Activated naive CD8-positive, alpha-beta T cell treated with anti-CD3 and anti-CD28 coated beads for 36 hours (primary cell): ENCODE data around the gene CRISPLD2. TPM values are rescaled to one million over a fixed set of nuclear protein-coding genes. Genes with fewer than 3 reads are reported as not detected.

Experiments used
- DNase-seq: peaks from one replicate; pipeline ENCODE4 v3.0.0; 2021
- H3K27ac Mint-ChIP-seq: one replicate; pipeline ENCODE4 v1.8.0; 2022; ENCODE audit warnings: mild to moderate bottlenecking, moderate library complexity, mixed read lengths
- H3K27me3 Mint-ChIP-seq: one replicate; pipeline ENCODE4 v1.8.0; 2022; ENCODE audit warnings: mild to moderate bottlenecking, mixed read lengths
- H3K36me3 Mint-ChIP-seq: one replicate; pipeline ENCODE4 v1.8.0; 2021; ENCODE audit warnings: mild to moderate bottlenecking, mixed read lengths
- H3K4me1 Mint-ChIP-seq: one replicate; pipeline ENCODE4 v1.8.0; 2021; ENCODE audit warnings: mixed read lengths
- H3K4me3 Mint-ChIP-seq: one replicate; pipeline ENCODE4 v1.8.0; 2022; ENCODE audit warnings: mild to moderate bottlenecking, moderate library complexity, mixed read lengths
- H3K9me3 Mint-ChIP-seq: one replicate; pipeline ENCODE4 v1.8.0; 2022; ENCODE audit warnings: mixed read lengths
- total RNA-seq, 2 experiments: library from RNA; stranded (reverse); gene quantifications; one replicate each; pipeline ENCODE4 v1.2.3, GENCODE V29; 2021

The CRISPLD2 gene
- total RNA-seq, 2 experiments from 2014 or later, result not detected

DNA sequence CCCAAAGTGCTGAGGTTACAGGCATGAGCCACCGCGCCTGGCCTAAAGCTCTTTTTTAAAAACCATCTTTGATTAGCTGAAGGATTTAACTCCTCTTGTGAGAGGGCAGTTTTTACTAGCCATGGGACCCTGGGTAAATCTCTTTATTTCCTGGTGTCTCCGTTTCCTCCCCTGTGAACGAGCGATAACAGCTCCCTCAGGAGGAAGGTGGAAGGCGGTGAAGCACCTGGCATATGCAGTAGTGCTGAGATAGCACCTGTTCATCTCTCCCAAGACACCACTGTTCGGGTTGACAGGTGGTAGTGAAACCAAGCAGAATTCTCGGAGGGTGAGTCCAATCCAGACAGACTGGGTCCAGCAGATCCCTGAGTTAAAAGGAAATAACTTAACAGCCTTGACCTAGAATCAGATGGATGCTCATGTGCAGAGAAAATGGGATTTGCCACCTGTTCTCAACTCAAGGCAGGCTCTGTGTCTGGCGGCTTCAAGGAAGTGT, 86.2 kb downstream of the CRISPLD2 start:
- Mint-ChIP-seq H3K27ac (no peak overlapping the region), H3K27me3 (peaks cover 2% of the 10 kb centered on the region), H3K9me3 (no peaks in the 10 kb centered on the region), H3K4me3 (no peak overlapping the region), H3K4me1 (peaks cover 6% of the 10 kb centered on the region), H3K36me3 (no peaks in the 10 kb centered on the region)
- no peak for DNase-seq

DNA sequence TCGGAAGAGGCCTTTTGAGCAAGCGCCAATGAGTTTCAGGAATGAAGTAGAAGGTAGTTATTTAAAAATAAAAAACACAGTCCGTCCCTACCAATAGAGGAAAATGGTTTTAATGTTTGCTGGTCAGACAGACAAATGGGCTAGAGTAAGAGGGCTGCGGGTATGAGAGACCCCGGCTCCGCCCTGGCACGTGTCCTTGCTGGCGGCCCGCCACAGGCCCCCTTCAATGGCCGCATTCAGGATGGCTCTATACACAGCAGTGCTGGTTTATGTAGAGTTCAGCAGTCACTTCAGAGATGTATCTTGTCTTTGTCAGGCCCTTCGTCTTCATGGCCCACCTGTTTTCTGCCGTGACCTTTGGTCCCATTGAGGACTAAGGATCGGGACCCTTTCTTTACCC, 87.3 kb downstream of the CRISPLD2 start:
- H3K27ac Mint-ChIP-seq, result no peak overlapping the region
- DNase-seq, result no peak
- H3K36me3 Mint-ChIP-seq, result no peaks in the 10 kb centered on the region
- no peak overlapping the region for H3K4me3 Mint-ChIP-seq
- H3K27me3 Mint-ChIP-seq, result no peaks in the 10 kb centered on the region
- H3K4me1 Mint-ChIP-seq, result peaks cover 6% of the 10 kb centered on the region
- no peaks in the 10 kb centered on the region for H3K9me3 Mint-ChIP-seq

DNA sequence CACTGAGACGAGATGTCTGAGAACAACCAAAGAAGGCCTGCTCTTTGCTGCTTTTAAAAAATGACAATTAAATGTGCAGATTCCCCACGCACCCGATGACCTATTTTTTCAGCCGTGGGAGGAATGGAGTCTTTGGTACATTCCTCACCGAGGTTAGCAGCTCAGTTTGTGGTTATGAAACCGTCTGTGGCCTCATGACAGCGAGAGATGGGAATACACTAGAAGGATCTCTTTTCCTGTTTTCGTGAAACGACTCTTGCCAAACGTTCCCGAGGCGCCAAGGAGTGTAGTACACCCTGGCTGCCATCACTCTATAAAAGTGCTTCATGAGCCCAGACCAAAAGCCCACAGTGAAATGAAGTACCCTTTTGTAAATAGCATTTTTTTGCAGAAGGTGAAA, 87.8 kb downstream of the CRISPLD2 start:
- Mint-ChIP-seq H3K9me3 (no peaks in the 10 kb centered on the region), H3K36me3 (no peaks in the 10 kb centered on the region), H3K4me3 (no peak overlapping the region), H3K4me1 (peaks cover 6% of the 10 kb centered on the region), H3K27me3 (peaks cover under 1% of the 10 kb centered on the region), H3K27ac (no peak overlapping the region)
- DNase-seq, result no peak

DNA sequence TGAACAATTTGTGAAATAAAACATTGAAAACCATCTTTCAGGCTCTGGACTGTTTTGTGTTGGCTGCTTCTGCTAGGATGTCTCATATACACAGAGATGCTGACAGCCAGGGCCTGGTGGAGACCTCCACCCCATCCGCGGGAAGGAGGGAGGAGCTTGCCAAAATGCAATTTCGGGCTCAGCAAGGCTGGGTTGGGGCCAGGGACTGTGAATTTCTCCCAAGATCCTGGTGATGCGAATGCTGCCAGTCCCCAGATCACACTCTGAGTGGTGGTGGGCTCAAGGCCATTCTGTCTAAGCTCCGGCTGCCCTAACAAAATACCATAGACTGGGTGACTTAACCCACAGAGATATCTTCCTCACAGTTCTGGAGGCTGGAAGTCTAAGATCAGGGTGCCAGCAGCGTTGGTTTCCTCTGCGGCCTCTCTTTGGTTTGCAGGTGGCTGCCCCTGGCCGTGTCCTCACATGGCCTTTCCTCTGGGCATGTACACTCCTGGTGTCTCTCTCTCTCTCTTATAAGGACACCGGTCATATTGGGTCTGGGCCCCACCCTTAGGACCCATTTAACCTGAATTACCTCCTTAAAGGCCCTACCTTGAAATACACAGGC, 89.8 kb downstream of the CRISPLD2 start:
- Mint-ChIP-seq H3K4me1 (peaks cover 6% of the 10 kb centered on the region), H3K27ac (no peak overlapping the region), H3K36me3 (no peaks in the 10 kb centered on the region), H3K27me3 (peaks cover 6% of the 10 kb centered on the region), H3K4me3 (no peak overlapping the region), H3K9me3 (no peaks in the 10 kb centered on the region)
- DNase-seq, result no peak

DNA sequence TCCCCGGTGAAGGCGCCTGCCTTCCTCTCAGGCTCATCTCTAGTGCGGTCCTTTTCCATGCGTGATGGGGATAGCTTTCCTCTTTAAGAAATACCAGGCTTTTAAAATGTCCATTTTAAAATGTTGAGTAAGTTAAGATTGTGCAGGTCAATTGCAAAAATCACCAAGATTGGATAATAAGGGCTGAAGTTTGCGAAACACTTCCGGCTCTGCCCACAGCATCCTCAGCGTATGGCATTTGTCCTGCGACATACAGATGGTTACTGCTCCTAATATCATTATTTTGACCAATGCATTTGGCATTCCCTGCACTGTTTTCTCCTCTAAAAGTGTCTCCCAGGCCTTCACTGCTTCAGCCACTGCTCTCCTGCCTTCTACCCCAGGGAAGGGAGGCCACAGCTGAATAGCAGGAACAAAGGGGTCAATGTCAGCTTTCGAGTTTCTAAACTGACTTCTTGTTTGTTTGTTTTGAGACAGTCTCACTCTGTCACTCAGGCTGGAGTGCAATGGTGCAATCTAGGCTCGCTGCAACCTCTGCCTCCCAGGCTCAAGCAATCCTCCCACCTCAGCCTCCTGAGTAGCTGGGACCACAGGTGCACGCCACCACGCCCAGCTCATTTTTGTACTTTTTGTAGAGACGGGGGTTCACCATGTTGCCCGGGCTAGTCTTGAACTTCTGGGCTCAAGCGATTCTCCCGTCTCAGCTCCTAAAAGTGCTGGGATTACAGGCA, 91.9 kb downstream of the CRISPLD2 start:
- Mint-ChIP-seq H3K27me3 (peaks cover 20% of the 10 kb centered on the region), H3K27ac (no peak overlapping the region)

DNA sequence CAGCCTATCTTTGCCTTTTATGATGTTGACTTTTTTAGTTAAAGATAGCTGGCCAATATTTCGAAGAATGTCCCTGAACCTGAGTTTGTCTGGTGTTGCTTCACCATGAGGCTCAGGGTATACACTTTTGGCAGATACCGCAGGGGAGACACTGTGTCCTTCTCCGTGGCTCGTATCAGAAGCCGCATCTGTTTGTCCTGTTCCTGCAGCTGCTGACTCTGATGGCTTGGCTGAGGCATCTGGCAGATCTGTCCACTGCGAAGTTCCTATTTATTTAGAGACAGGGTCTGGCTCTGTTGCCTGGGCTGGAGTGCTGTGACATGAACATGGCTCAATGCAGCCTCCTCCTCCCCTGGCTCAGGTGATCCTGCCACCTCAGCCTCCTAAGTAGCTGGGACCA, 93.5 kb downstream of the CRISPLD2 start:
- DNase-seq, result no peak
- peaks cover 30% of the 10 kb centered on the region for H3K27me3 Mint-ChIP-seq
- H3K4me3 Mint-ChIP-seq, result no peak overlapping the region
- H3K27ac Mint-ChIP-seq, result no peak overlapping the region
- H3K9me3 Mint-ChIP-seq, result no peaks in the 10 kb centered on the region
- H3K4me1 Mint-ChIP-seq, result no peaks in the 10 kb centered on the region
- no peaks in the 10 kb centered on the region for H3K36me3 Mint-ChIP-seq

More for the DNA sequence above, 91.9 kb downstream of the CRISPLD2 start:
- Mint-ChIP-seq H3K4me3 (no peak overlapping the region), H3K9me3 (no peaks in the 10 kb centered on the region), H3K36me3 (no peaks in the 10 kb centered on the region), H3K4me1 (peaks cover 6% of the 10 kb centered on the region)
- no peak for DNase-seq

DNA sequence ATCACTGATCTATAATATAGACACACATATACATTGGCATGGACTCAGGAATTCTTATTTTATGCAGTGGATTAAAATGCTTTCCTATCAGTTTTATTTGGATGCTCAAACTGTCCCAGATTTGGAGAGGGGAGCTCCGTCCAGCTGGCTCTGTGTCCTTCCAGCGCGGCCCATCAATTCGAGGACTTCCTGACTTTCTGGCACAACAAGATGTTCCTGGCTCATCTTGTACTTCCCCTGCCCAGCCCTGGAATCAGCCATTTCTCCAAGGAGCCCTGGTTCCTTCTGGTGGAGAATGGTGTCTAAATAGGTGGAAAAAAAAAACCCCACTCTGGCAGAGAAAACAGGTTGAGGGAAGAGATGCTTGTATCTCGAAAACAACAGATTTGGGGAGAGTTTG, 94.5 kb downstream of the CRISPLD2 start:
- no peak overlapping the region for H3K4me3 Mint-ChIP-seq
- no peak overlapping the region for H3K27ac Mint-ChIP-seq
- no peaks in the 10 kb centered on the region for H3K9me3 Mint-ChIP-seq
- no peaks in the 10 kb centered on the region for H3K4me1 Mint-ChIP-seq
- H3K27me3 Mint-ChIP-seq, result peaks cover 35% of the 10 kb centered on the region
- H3K36me3 Mint-ChIP-seq, result no peaks in the 10 kb centered on the region
- DNase-seq, result no peak

DNA sequence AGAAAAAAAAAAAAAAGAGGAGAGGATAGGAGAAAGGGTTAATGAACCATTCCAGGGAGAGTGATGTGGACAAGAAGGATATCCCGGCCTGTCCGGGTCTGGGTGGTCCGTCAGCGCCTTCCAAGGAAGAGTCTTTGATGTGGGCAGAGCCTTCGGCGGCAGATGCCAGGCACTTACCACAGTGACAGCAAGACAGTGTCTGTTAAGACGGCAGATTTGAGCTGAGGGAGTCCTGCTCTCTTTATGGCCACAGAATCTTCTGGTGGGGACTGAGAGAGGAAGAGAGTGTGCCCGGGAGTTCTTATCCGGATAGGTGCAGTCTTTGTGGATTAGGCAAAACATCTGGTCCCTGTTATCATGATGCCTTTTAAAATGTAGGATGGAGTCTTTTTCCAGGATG, 96.4 kb downstream of the CRISPLD2 start:
- Mint-ChIP-seq H3K4me1 (no peaks in the 10 kb centered on the region), H3K27me3 (peaks cover 35% of the 10 kb centered on the region), H3K9me3 (no peaks in the 10 kb centered on the region), H3K36me3 (no peaks in the 10 kb centered on the region), H3K27ac (no peak overlapping the region), H3K4me3 (no peak overlapping the region)
- DNase-seq, result no peak

DNA sequence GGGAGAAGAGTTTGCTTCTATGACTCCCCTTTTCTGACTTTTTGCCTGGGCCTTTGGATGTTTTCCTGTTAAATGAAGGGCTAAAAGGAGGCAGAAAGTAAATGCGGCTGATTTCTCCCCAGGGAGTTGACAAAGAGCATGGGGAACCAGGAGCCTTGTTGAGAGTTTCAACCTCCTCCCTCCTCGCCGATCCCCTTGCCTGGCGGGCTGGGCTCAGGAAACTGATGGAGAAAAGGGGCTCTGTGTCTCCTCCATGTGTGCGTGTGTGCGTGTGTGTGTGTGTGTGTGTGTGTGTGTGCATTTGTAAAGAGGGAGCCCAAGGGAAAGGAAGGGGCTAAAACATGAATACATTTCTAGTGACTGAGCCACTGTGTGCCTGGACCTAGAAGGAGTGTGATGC, 97.1 kb downstream of the CRISPLD2 start:
- peaks cover 35% of the 10 kb centered on the region for H3K27me3 Mint-ChIP-seq
- no peak overlapping the region for H3K27ac Mint-ChIP-seq
- H3K9me3 Mint-ChIP-seq, result no peaks in the 10 kb centered on the region
- no peak for DNase-seq
- no peak overlapping the region for H3K4me3 Mint-ChIP-seq
- no peaks in the 10 kb centered on the region for H3K36me3 Mint-ChIP-seq
- H3K4me1 Mint-ChIP-seq, result no peaks in the 10 kb centered on the region

DNA sequence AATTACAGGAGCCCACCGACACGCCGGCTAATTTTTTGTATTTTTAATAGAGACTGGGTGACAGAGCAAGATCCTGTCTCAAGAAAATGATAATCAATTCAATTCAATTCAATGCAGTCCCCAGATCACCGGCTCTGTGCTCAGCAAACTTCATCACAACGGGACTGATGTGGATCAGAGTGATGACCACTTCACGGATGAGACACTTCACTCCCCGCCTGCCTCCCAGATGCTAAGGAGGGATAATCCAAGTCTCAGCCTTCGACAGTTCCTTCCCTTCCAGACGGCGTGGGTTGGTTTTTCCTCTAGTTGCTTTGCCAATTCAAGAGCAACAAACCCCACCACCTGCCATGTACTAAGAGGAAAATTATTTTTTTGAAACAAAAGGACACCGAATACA, 97.7 kb downstream of the CRISPLD2 start:
- Mint-ChIP-seq H3K27me3 (peaks cover 35% of the 10 kb centered on the region), H3K9me3 (no peaks in the 10 kb centered on the region), H3K4me3 (no peak overlapping the region), H3K4me1 (no peaks in the 10 kb centered on the region), H3K27ac (no peak overlapping the region), H3K36me3 (no peaks in the 10 kb centered on the region)
- DNase-seq, result no peak

DNA sequence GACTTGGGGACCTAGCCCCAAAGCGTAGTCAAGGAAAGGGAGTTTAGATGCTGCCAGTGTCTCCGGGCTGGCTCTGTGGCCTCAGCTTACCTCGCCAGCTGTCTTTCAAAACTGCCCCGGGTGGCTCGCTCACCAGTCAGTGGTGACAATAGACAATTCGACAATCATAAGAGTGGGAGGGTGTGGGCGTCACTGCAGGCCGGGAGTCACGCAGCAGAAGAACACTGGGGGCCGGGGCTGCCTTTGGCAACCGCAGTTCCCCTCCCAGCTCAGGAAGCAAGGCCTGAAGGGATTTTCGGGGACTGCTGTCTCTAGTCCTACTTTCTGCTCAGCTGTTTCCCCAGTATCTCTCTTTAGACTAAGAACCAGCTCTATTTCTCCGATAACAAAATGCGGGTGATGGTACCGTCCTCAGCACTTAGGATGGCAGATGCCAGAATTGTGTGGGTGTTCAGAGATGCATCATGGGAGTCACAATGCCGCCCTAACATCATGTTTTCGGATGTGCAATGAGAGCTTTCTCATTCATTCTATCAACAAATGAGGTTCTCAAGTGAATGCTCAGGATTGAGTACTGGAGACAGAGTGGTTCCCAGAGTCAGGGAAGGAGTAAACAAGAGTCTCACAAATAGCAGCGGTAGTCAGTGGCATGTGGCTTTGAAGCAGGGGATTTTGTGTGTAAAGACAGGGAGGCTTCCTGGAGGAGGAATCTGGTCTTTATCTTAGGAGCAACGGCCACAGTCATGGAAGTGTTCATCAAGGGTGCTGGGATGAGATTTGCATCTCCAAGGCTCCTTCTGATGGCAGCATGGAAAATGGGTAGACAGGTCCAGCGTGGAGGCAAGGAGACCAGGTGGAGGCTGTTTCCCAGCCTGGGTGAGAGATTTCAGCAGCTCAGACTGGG, 98.5 kb downstream of the CRISPLD2 start:
- H3K36me3 Mint-ChIP-seq, result no peaks in the 10 kb centered on the region
- H3K27me3 Mint-ChIP-seq, result peaks cover 29% of the 10 kb centered on the region
- H3K4me1 Mint-ChIP-seq, result no peaks in the 10 kb centered on the region
- H3K4me3 Mint-ChIP-seq, result no peak overlapping the region
- no peaks in the 10 kb centered on the region for H3K9me3 Mint-ChIP-seq
- no peak overlapping the region for H3K27ac Mint-ChIP-seq
- DNase-seq, result no peak

DNA sequence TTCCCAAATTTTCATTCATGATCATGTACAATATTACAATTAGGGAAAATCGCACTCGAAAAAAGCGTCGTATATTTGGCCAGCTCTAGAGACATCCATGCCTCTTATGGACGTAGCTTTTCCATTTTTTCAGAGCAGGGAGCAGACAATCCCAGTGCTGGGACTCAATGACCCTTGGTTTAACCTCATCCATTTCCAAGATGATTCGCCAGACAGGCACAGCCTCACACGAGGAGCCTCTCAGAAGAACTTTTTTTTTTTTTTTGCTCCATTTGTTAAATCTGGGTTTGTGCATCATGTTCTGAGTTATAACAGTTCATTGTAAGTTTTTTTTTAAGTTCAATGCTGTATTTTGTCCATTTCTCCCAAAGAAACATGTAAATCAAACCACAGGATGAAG, 99.5 kb downstream of the CRISPLD2 start:
- DNase-seq, result no peak
- H3K36me3 Mint-ChIP-seq, result no peaks in the 10 kb centered on the region
- no peaks in the 10 kb centered on the region for H3K9me3 Mint-ChIP-seq
- H3K27me3 Mint-ChIP-seq, result peaks cover 29% of the 10 kb centered on the region
- H3K4me1 Mint-ChIP-seq, result no peaks in the 10 kb centered on the region
- H3K27ac Mint-ChIP-seq, result no peak overlapping the region
- no peak overlapping the region for H3K4me3 Mint-ChIP-seq

DNA sequence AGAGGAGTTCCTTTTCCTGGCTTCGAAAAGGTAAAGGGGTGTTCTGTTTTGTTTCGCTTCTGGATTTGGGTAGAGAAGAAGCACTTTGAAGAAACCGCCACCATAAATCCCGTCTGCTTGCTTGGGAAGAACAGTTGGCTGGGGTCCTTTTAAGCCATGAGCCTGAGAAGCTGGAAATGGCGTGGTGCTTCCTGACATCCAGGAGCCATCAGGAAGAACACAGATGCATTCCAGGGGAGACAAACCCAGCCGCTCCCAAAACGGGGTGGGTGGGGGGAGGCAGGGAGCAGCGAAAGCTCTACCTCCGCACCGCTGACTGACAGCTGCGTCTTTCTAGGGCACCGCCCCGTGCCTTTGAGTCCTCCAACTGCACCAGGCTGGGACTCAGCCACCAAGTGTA, 99.9 kb downstream of the CRISPLD2 start:
- no peaks in the 10 kb centered on the region for H3K9me3 Mint-ChIP-seq

DNA sequence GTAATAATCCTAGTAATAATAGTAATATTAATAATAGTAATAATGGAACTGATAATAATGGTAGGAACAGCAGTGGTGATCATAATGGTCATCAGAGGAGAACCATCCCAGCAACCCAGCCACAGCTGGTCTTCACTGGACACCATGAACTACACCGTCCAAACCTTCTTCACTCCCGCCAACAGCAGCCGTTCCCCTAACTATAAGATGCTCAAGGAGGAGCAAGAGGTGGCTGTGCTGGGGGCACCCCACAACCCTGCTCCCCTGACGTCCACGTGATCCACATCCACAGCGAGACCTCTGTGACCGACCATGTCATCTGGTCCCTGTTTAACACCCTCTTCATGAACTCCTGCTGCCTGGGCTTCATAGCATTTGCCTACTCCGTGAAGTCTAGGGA, 100.5 kb downstream of the CRISPLD2 start:
- Mint-ChIP-seq H3K27ac (no peak overlapping the region), H3K4me3 (no peak overlapping the region), H3K27me3 (peaks cover 27% of the 10 kb centered on the region), H3K9me3 (no peaks in the 10 kb centered on the region), H3K36me3 (no peaks in the 10 kb centered on the region), H3K4me1 (no peaks in the 10 kb centered on the region)
- no peak for DNase-seq

More for the DNA sequence above, 99.9 kb downstream of the CRISPLD2 start:
- Mint-ChIP-seq H3K27me3 (peaks cover 29% of the 10 kb centered on the region), H3K36me3 (no peaks in the 10 kb centered on the region), H3K4me3 (no peak overlapping the region), H3K27ac (no peak overlapping the region), H3K4me1 (no peaks in the 10 kb centered on the region)
- DNase-seq, result no peak
